HepG2 (cell line): ENCODE data around the gene GSDMA. TPM values are rescaled to one million over a fixed set of nuclear protein-coding genes. Genes with fewer than 3 reads are reported as not detected.
A peak's percentile ranks its signal among the peaks of the same experiment; 100 is the strongest.

ENCODE experiments used
- ASH2L ChIP-seq: fragments of 300-600, 200-600 bp; sonication (generic); IDR thresholded peaks from 2 replicates; pipeline ENCODE4 v1.7.0; 2017; ENCODE audit warnings: low read depth, mild to moderate bottlenecking, moderate library complexity, mixed read lengths, low read length; ENCODE audit not compliant: insufficient read length
- CEBPB ChIP-seq: IDR thresholded peaks from 2 replicates; pipeline ENCODE4 v1.6.1; 2011; ENCODE audit warnings: low read depth, low read length, improper control_type of control experiment, borderline replicate concordance
- FOXO1 ChIP-seq: sonication (generic); formaldehyde crosslinking; IDR thresholded peaks from 2 replicates; pipeline ENCODE4 v1.4.0; 2020; ENCODE audit warnings: missing genetic modification reagents
- FOXP1 ChIP-seq, 2 experiments: fragments of 450-650 bp in 1 of 2; IDR thresholded peaks; 2 replicates each; pipeline ENCODE4 v1.6.1; 2017 to 2018; ENCODE audit warnings: antibody characterized with exemption in 1 of 2
- GABPA ChIP-seq, 2 experiments: IDR thresholded peaks; 2 replicates each; pipeline ENCODE4 v1.6.1; 2011 to 2016; ENCODE audit warnings: low read depth in 2 of 2, low read length in 1 of 2, missing biosample characterization in 1 of 2, missing genetic modification characterization in 1 of 2
- GABPB1 ChIP-seq: IDR thresholded peaks from 2 replicates; pipeline ENCODE4 v1.6.1; 2016; ENCODE audit warnings: mild to moderate bottlenecking, missing genetic modification reagents, moderate library complexity, missing compliant biosample characterization
- MAZ ChIP-seq, 2 experiments: sonication (generic) in 1 of 2; formaldehyde crosslinking in 1 of 2; IDR thresholded peaks; 2 replicates each; pipeline versions ENCODE4 v1.5.0 to v1.6.1; 2012 to 2020; ENCODE audit warnings: low read depth in 2 of 2, mild to moderate bottlenecking in 2 of 2, borderline replicate concordance in 1 of 2, improper control_type of control experiment in 1 of 2, low read length in 1 of 2, missing genetic modification reagents in 1 of 2, moderate library complexity in 1 of 2
- PAF1 ChIP-seq: IDR thresholded peaks from 2 replicates; pipeline ENCODE4 v1.6.1; 2016; ENCODE audit warnings: missing genetic modification reagents, missing compliant biosample characterization
- RELA ChIP-seq: sonication (generic); formaldehyde crosslinking; IDR thresholded peaks from 2 replicates; pipeline ENCODE4 v1.4.0; 2020; ENCODE audit warnings: missing genetic modification reagents
- SCMH1 ChIP-seq: sonication (generic); formaldehyde crosslinking; IDR thresholded peaks from 2 replicates; pipeline ENCODE4 v1.9.0; 2021; ENCODE audit warnings: missing genetic modification reagents, mild to moderate bottlenecking, borderline replicate concordance
- SSRP1 ChIP-seq: IDR thresholded peaks from 2 replicates; pipeline ENCODE4 v1.6.1; 2016; ENCODE audit warnings: control low read depth
- ZBTB44 ChIP-seq: sonication (generic); formaldehyde crosslinking; IDR thresholded peaks from 2 replicates; pipeline ENCODE4 v1.4.0; 2020; ENCODE audit warnings: missing genetic modification reagents
- ZFP62 ChIP-seq: sonication (generic); formaldehyde crosslinking; IDR thresholded peaks from 2 replicates; pipeline ENCODE4 v1.4.0; 2020; ENCODE audit warnings: missing genetic modification reagents
- ZNF282 ChIP-seq: fragments of 450-650 bp; IDR thresholded peaks from 2 replicates; pipeline ENCODE4 v1.6.1; 2018; ENCODE audit not compliant: partially characterized antibody
- ZNF3 ChIP-seq: IDR thresholded peaks from 2 replicates; pipeline ENCODE4 v1.7.0; 2017; ENCODE audit warnings: inconsistent platforms
- ZNF619 ChIP-seq: sonication (generic); formaldehyde crosslinking; IDR thresholded peaks from 2 replicates; pipeline ENCODE4 v1.4.0; 2020; ENCODE audit warnings: mild to moderate bottlenecking, missing genetic modification reagents
- ZNF672 ChIP-seq: sonication (generic); formaldehyde crosslinking; IDR thresholded peaks from 2 replicates; pipeline ENCODE4 v1.8.1; 2022; ENCODE audit warnings: missing genetic modification reagents
- ZNF678 ChIP-seq: sonication (generic); formaldehyde crosslinking; IDR thresholded peaks from 2 replicates; pipeline ENCODE4 v1.4.0; 2020; ENCODE audit warnings: mild to moderate bottlenecking, missing genetic modification reagents
- ZNF713 ChIP-seq: sonication (generic); formaldehyde crosslinking; IDR thresholded peaks from 2 replicates; pipeline ENCODE4 v1.4.0; 2020; ENCODE audit warnings: mild to moderate bottlenecking, missing genetic modification reagents
- polyA plus RNA-seq, 8 experiments: library from polyadenylated mRNA; depleted of rRNA in 3 of 8; stranded (reverse) in 7 of 8; unstranded in 1 of 8; fragments of >200 nt; fragmentation: Illumina TruSeq in 4 of 8; extraction: Trizol in 4 of 8; gene quantifications; 2 replicates each; pipeline versions ENCODE4 v1.2.1 to v1.2.3, GENCODE V29; 2011 to 2016; ENCODE audit warnings: low read depth in 4 of 8, missing spikeins in 1 of 8, mixed read lengths in 1 of 8; ENCODE audit not compliant: insufficient read depth in 1 of 8
- total RNA-seq, 5 experiments: library from RNA; depleted of rRNA; stranded (reverse); fragments of >200 nt; fragmentation: Illumina TruSeq; extraction: Trizol; gene quantifications; 2 replicates each; pipeline ENCODE4 v1.2.3, GENCODE V29; 2016; ENCODE audit warnings: low read depth in 1 of 5
- TF ChIP-seq, protein P1 (sequence below): sonication (generic); formaldehyde crosslinking; IDR thresholded peaks from 2 replicates; pipeline ENCODE4 v1.5.0; 2020; ENCODE audit warnings: missing genetic modification reagents
- TF ChIP-seq, protein P2 (sequence below): sonication (generic); formaldehyde crosslinking; IDR thresholded peaks from 2 replicates; pipeline ENCODE4 v1.9.0; 2022; ENCODE audit warnings: low read depth, missing genetic modification reagents
- TF ChIP-seq, protein P3 (sequence below): sonication (generic); formaldehyde crosslinking; IDR thresholded peaks from 2 replicates; pipeline ENCODE4 v1.9.0; 2021; ENCODE audit warnings: missing genetic modification reagents, borderline replicate concordance

GSDMA gene
- total and polyA plus RNA-seq, 2 of the 13 experiments (the other 11 are each of a cell fraction or from before 2014, with no cell fraction given), result not detected

GRCh38 chr17:39923836-39924690 is 38.7 kb upstream of the GSDMA start (continued):
- 0 out of 2 replicates have a peak, but pooled peaks have one; percentile 32 for TF ChIP-seq ZBTB44
- TF ChIP-seq, protein P1, sequence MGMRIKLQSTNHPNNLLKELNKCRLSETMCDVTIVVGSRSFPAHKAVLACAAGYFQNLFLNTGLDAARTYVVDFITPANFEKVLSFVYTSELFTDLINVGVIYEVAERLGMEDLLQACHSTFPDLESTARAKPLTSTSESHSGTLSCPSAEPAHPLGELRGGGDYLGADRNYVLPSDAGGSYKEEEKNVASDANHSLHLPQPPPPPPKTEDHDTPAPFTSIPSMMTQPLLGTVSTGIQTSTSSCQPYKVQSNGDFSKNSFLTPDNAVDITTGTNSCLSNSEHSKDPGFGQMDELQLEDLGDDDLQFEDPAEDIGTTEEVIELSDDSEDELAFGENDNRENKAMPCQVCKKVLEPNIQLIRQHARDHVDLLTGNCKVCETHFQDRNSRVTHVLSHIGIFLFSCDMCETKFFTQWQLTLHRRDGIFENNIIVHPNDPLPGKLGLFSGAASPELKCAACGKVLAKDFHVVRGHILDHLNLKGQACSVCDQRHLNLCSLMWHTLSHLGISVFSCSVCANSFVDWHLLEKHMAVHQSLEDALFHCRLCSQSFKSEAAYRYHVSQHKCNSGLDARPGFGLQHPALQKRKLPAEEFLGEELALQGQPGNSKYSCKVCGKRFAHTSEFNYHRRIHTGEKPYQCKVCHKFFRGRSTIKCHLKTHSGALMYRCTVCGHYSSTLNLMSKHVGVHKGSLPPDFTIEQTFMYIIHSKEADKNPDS (CRISPR knock-in tag), result 0 out of 2 replicates have a peak, but pooled peaks have one; percentile 28
- no peak for TF ChIP-seq GABPA (IDR thresholded peaks at IDR 0.05; ENCODE audit: low read depth, low read length)
- peak; percentile 79 for TF ChIP-seq GABPA (CRISPR knock-in tag; IDR thresholded peaks at IDR 0.05; ENCODE audit: low read depth)
- TF ChIP-seq PAF1 (CRISPR knock-in tag), result no peak
- TF ChIP-seq, protein P2, sequence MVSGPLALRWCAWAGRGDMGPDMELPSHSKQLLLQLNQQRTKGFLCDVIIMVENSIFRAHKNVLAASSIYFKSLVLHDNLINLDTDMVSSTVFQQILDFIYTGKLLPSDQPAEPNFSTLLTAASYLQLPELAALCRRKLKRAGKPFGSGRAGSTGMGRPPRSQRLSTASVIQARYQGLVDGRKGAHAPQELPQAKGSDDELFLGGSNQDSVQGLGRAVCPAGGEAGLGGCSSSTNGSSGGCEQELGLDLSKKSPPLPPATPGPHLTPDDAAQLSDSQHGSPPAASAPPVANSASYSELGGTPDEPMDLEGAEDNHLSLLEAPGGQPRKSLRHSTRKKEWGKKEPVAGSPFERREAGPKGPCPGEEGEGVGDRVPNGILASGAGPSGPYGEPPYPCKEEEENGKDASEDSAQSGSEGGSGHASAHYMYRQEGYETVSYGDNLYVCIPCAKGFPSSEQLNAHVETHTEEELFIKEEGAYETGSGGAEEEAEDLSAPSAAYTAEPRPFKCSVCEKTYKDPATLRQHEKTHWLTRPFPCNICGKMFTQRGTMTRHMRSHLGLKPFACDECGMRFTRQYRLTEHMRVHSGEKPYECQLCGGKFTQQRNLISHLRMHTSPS (CRISPR knock-in tag), result peak; percentile 99
- TF ChIP-seq MAZ (IDR thresholded peaks at IDR 0.05; ENCODE audit: borderline replicate concordance, low read depth, low read length), result no peak
- peak; percentile 86 for TF ChIP-seq MAZ (CRISPR knock-in tag; IDR thresholded peaks at IDR 0.05; ENCODE audit: low read depth)
- peak; percentile 85 for TF ChIP-seq ZNF619 (CRISPR knock-in tag)
- no peak for TF ChIP-seq ZNF713
- TF ChIP-seq SCMH1 (CRISPR knock-in tag), result no peak
- TF ChIP-seq ASH2L, result peak; percentile 86
- no peak for TF ChIP-seq ZNF282
- peak; percentile 65; the same call in 1 of the 2 replicates for TF ChIP-seq ZNF678 (CRISPR knock-in tag)
- no peak; the same call in 1 of the 2 replicates for TF ChIP-seq RELA (CRISPR knock-in tag)
- TF ChIP-seq FOXP1 (IDR thresholded peaks at IDR 0.05), result peak; percentile 85
- peak; percentile 96 for TF ChIP-seq FOXP1 (CRISPR knock-in tag; IDR thresholded peaks at IDR 0.05)
- no peak for TF ChIP-seq ZNF672 (CRISPR knock-in tag)
- peak; percentile 82; the same call in 1 of the 2 replicates for TF ChIP-seq SSRP1 (CRISPR knock-in tag)
- 0 out of 2 replicates have a peak, but pooled peaks have one; percentile 21 for TF ChIP-seq ZNF3
- peak; percentile 100 for TF ChIP-seq FOXO1 (CRISPR knock-in tag)
- no peak for TF ChIP-seq CEBPB
- TF ChIP-seq, protein P3, sequence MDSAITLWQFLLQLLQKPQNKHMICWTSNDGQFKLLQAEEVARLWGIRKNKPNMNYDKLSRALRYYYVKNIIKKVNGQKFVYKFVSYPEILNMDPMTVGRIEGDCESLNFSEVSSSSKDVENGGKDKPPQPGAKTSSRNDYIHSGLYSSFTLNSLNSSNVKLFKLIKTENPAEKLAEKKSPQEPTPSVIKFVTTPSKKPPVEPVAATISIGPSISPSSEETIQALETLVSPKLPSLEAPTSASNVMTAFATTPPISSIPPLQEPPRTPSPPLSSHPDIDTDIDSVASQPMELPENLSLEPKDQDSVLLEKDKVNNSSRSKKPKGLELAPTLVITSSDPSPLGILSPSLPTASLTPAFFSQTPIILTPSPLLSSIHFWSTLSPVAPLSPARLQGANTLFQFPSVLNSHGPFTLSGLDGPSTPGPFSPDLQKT (CRISPR knock-in tag), result no peak
- TF ChIP-seq GABPB1 (CRISPR knock-in tag), result peak; percentile 81
- TF ChIP-seq ZFP62 (CRISPR knock-in tag), result no peak
